Measurements from ENCODE around the gene COL6A1. TPM values are rescaled to one million over a fixed set of nuclear protein-coding genes. Genes with fewer than 3 reads are reported as not detected.
"Not testable (repeated sequence)": the region's sequence is repeated elsewhere in the genome, so short reads cannot be mapped to it uniquely, and the experiment has no call there.

Gene COL6A1
- total RNA-seq, 1 donor from 2014 or later: 545 TPM

DNA sequence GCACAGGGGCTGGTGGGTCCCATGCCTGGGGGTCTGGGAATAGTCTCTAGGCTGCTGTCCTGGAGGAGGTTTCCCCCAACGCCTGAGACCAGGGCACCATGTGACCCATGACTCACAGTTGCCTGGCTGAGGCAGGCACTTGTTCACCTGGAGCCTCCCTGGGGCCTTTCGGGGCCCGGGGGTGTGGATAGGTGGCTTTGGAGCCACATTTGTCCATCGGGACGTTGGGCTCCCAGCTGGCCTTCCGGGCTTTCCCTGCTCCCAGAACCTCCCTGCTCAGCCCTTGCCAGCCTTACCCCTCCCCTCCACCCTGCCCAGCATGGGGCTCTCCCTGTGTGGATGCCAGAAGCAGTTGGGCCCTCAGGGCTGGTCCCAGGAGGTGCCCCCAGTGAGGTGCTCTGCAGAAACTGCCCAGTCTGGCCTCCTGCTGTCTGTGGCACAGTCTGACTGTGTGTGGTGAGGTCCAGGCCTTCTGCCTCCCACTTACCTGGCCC is 14.2 kb downstream of the COL6A1 start:
- no peak for DNase-seq

DNA sequence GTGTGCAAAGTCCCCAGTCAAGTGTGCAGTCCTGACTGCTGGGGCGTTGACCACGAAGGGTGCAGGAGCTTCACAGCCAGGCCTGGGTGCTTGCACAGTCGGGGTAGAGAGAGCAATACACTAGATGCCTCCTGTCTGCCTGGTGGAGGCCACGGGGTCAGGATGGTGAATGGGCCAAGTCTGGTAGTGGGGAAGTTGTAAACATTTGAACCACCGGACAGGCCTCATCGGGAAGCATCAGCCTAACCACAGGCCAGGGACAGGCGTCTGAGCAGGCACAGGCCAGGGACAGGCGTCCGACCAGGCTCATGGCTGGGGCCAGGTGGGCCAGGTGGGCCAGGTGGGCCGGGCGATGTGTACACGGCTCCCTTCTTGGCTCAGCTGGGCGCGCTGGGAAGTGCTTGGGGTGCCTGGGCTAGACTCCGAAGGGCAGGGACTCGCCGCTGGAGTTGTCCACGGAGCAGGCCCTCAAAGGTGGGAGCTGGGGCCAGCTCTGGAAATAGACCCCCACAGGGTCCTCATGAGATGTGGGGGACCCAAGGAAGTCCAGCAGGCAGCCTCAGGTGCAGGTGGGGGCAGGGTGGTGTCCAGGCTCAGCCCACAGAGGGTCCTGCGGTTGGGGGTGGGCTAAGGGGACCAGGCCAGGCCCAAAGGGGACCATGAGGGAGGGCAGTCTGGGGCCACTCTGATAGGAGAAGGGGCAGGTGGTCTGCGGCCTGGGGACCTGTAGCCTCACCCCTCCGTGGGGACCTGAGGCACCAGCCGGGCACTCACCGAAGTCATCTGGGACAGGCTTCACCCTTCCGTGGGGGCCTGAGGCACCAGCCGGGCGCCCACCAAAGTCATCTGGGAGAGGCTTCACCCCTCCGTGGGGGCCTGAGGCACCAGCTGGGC is 15.0 kb downstream of the COL6A1 start:
- DNase-seq: no peak

DNA sequence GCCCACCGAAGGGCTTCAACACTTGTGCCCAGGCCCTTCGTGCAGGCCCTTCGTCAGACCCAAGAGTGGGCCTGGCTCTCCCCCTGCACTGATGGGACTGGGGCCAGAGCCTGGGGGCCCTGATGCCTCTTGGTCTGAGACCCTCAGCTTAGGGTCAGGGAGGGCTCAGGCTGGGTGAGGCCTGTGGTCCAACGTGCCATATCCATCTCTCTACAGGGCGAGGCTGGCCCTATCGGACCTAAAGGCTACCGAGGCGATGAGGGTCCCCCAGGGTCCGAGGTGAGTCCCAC is 15.6 kb downstream of the COL6A1 start:
- DNase-seq: no peak

DNA sequence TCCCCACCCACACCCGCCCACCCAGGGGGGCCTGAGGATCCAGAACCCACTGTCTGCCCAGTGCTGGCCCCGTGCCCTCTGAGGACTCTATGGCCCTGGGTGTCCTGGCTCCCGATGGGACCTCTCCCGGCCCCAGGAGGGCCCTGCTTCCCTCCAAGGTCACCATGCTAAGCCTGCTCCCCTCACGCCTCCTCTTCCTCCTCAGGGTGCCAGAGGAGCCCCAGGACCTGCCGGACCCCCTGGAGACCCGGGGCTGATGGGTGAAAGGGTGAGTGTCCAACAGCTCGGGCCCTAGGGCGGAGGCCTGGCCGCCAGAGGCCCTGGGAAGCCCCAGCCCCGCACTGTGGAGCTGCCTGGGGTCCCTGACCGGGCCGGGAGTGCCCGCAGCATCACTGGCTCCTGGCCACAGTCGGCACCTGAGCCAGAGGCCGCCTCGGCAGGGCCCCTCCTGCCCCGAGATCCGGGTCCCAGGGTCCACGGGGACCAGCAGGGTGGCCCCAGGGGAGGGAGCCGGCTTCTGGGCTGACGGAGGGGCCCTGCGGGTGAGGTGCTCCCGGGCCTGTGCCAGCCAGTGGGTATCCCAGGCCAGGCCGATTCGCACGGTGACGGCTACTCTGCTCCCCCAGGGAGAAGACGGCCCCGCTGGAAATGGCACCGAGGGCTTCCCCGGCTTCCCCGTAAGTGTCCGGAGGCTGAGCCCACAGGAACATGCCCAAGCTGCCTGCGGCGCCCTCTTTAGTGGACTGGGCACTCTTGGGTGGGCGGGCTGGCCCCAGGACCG is 16.1 kb downstream of the COL6A1 start:
- DNase-seq: no peak

DNA sequence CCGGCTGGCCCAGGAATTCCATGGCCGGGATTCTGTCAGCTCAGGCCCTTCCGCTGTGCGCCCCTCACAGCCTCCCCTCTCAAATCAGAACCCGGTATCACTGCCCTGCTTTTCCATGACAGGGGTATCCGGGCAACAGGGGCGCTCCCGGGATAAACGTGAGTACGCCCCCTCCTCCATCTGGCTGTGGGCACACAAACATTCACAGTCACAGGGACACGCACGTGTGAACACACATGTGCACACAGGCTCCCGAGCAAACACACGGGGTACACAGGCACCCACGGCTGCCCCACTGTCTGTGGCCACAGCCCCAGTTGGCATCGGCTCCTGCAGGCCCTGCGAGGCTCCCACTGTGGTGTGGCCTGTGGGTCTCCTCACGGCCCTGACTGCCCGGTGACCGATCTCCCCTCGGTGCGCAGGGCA is 16.7 kb downstream of the COL6A1 start:
- DNase-seq: no peak

DNA sequence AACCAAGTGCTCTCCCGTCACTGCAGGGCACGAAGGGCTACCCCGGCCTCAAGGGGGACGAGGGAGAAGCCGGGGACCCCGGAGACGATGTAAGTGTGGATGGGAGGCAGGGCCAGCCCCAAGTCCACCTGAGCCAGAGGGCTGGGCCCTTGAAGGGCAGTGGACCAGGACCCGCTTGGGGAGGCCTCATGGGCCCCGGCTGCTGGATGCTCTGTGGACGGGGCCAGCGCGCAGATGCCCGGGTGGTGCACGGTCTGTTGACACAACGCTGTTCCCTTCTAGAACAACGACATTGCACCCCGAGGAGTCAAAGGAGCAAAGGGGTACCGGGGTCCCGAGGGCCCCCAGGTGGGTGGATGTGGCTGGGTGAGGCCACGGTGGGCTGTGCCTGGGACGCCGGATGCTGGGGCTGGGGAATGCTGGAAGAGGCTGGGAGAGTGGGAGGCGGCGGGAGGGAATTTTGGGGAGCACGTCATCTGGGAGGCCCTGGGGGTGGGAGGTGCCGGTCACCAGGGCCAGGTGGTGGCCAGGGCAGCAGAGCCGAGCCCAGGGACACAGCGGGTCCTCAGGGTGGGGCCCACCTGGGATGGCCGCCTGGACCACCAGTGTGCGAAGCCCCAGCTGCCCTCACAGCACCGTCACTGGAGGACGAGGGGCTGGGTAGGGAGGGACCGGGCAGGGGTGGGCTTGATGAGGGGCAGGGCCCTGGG is 17.5 kb downstream of the COL6A1 start:
- no peak for DNase-seq

DNA sequence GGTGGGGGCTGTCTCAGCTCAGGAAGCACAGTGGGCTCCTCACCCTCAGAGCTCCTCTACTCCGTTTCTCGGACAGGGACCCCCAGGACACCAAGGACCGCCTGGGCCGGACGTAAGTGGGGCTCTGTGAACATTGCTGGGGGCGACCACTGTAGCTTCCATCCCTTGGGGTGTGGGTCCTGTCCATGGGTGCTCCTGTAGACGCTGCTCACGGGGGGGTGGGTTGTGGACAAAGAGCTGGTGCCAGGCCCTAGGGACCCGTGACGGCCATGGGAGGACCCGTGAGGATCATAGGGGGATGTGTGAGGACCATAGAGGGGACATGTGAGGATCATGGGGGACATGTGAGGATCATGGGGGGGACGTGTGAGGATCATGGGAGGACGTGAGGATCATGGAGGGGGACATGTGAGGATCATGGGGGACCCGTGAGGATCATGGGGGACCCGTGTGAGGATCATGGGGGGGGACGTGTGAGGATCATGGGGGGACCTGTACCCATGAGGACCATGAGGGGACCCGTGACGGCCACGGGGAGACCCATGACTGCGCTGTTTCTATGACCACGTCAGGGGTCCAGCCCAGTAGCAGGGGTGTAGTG is 18.1 kb downstream of the COL6A1 start:
- DNase-seq: no peak

DNA sequence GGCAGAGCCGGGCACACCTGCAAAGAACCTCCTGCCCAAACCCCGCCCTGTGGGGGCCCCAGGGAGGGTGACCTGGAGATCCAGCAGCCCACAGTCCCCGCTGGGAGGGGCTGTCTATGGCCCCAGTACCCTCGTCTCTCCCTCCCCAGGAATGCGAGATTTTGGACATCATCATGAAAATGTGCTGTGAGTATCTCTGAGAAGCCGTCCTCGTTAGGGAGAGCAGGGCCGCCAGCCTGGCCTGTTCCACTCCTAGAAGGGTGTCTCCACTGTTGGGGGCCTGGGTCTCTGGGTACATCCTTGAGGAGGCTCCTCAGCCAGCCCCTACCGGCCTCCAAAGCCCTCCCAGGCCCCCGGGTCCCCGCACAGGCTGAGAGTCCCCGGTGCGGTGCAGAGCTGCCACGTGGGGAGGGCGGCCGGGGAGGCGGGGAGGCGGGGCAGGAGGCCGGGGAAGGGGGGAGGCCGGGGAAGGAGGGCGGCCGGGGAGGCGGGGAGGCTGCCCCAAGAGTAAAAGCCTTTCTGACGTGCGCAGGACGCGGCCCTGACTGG is 18.7 kb downstream of the COL6A1 start:
- no peak for DNase-seq

DNA sequence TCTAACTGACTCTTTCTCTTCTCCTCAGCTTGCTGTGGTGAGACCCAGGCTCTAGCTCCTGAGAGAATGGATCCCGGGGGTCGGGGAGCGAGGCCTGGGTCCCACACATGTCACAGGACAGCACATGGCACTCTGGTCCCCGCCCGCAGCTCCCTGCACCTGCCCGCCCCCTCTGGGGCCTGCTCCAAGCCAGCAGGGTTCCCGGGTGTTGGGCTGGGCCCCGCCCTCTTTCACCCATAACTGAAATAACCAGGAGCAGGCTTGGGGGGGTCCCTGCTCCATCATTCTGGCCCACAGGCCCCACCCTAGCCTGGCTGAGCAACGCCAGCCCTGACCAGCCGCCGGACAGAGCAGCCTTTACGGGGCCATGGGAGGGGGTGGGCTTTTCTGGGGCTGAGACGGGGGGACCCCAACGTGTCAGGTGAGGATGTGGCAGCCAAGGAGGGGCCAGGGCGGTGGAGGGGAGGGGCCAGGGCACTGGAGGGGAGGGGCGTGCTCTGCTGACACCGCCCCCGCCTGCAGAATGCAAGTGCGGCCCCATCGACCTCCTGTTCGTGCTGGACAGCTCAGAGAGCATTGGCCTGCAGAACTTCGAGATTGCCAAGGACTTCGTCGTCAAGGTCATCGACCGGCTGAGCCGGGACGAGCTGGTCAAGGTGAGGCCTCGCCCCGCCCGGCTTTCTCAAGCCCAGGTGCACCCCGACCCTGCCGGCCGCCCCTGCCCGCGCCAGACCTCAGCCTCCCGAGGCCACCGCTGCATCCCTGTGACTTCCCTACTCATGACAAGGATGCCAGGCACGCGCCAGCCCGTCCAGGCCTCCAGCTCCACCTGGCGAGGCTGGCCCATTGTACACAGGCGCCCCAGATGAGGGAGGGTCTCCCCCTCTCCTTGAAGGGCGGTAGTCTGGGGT is 19.4 kb downstream of the COL6A1 start:
- DNase-seq: no peak

DNA sequence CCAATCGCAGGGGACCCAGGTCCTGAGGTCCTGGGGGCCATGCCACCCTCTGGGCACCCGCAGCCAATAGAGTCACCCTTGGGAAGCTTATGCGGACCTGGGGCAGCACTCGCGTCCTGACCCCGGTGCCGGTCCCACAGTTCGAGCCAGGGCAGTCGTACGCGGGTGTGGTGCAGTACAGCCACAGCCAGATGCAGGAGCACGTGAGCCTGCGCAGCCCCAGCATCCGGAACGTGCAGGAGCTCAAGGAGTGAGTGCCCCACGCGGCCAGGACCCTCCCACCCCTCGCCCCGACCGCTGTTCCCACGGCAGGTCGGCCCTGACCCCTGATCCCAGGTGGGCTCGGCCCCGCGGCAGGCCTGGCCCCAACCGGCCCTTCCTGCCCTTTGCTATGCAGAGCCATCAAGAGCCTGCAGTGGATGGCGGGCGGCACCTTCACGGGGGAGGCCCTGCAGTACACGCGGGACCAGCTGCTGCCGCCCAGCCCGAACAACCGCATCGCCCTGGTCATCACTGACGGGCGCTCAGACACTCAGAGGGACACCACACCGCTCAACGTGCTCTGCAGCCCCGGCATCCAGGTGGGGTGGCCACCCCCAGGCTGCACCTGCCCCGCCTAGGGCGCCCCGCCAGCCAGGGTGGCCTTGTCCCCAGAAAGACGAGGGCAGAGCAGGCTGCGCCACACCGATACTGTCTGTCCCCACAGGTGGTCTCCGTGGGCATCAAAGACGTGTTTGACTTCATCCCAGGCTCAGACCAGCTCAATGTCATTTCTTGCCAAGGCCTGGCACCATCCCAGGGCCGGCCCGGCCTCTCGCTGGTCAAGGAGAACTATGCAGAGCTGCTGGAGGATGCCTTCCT is 20.5 kb downstream of the COL6A1 start:
- no peak for DNase-seq

DNA sequence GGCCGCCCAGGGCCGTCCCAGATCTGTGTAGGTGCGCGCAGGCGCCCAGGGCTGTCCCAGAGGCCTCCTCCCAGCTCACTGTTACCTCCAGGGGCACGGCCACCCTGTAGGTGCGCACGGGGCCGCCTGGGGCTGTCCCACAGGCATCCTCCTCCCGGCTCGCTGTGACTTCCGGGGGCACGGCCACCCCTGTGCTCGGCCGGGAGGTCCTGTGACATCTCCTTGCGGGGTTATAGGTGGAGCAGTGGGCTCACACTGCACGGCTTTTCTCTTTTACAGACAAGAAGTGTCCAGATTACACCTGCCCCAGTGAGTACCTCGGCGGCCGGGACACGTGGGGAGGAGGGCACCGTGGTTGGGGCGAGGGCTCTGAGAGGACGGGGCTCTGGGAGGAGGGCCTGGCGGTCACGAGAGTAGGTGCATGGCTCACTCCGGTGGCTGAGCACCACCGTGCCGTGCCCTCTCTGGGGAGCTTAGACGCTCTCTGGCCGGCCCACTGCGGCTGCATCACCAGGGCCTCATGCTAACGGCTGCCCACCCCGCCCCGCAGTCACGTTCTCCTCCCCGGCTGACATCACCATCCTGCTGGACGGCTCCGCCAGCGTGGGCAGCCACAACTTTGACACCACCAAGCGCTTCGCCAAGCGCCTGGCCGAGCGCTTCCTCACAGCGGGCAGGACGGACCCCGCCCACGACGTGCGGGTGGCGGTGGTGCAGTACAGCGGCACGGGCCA is 21.4 kb downstream of the COL6A1 start:
- DNase-seq: no peak

DNA sequence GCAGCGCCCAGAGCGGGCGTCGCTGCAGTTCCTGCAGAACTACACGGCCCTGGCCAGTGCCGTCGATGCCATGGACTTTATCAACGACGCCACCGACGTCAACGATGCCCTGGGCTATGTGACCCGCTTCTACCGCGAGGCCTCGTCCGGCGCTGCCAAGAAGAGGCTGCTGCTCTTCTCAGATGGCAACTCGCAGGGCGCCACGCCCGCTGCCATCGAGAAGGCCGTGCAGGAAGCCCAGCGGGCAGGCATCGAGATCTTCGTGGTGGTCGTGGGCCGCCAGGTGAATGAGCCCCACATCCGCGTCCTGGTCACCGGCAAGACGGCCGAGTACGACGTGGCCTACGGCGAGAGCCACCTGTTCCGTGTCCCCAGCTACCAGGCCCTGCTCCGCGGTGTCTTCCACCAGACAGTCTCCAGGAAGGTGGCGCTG is 22.0 kb downstream of the COL6A1 start:
- no peak for DNase-seq

DNA sequence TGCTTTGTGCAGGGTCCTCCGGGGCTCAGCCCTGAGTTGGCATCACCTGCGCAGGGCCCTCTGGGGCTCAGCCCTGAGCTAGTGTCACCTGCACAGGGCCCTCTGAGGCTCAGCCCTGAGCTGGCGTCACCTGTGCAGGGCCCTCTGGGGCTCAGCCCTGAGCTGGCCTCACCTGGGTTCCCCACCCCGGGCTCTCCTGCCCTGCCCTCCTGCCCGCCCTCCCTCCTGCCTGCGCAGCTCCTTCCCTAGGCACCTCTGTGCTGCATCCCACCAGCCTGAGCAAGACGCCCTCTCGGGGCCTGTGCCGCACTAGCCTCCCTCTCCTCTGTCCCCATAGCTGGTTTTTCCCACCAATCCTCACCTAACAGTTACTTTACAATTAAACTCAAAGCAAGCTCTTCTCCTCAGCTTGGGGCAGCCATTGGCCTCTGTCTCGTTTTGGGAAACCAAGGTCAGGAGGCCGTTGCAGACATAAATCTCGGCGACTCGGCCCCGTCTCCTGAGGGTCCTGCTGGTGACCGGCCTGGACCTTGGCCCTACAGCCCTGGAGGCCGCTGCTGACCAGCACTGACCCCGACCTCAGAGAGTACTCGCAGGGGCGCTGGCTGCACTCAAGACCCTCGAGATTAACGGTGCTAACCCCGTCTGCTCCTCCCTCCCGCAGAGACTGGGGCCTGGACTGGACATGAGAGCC is 22.7 kb downstream of the COL6A1 start:
- no peak for DNase-seq

DNA sequence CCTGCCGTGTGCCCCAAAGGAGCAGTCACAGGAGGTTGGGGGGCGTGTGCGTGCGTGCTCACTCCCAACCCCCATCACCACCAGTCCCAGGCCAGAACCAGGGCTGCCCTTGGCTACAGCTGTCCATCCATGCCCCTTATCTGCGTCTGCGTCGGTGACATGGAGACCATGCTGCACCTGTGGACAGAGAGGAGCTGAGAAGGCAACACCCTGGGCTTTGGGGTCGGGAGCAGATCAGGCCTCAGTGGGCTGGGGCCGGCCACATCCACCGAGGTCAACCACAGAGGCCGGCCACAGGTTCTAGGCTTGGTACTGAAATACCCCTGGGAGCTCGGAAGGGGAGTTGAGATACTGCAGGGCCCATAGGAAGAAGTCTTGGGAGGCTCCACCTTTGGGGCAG is 23.5 kb downstream of the COL6A1 start:
- DNase-seq: no peak

DNA sequence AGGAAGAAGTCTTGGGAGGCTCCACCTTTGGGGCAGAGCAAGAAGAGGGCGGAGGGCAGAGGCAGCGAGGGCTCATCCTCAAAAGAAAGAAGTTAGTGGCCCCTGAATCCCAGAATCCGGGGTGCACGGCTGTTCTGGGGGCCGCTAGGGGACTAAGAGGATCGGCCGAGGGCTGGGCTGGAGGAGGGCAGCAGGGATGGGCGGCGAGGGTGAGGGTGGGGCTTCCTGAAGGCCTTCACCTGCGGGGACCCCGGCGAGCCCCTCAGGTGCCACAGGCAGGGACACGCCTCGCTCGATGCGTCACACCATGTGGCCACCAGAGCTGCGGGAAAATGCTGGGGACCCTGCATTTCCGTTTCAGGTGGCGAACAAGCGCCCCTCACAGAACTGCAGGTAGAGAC is 23.9 kb downstream of the COL6A1 start:
- DNase-seq: no peak

DNA sequence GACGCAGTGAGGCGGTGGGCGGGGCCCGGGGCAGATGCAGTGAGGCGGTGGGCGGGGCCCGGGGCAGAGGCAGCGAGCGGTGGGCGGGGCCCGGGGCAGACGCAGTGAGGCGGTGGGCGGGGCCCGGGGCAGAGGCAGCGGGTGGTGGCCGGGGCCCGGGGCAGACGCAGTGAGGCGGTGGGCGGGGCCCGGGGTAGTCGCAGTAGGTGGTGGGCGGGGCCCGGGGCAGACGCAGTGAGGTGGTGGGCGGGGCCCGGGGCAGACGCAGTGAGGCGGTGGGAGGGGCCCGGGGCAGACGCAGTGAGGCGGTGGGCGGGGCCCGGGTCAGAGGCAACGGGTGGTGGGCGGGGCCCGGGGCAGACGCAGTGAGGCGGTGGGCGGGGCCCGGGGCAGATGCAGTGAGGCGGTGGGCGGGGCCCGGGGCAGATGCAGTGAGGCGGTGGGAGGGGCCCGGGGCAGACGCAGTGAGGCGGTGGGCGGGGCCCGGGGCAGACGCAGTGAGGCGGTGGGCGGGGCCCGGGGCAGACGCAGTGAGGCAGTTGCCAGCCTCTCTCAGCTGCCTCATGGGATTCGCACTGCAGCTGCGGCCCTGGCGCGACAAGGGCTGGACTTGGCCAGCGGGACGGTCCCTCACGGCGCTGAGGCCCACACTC is 24.4 kb downstream of the COL6A1 start:
- DNase-seq: not testable (repeated sequence)

DNA sequence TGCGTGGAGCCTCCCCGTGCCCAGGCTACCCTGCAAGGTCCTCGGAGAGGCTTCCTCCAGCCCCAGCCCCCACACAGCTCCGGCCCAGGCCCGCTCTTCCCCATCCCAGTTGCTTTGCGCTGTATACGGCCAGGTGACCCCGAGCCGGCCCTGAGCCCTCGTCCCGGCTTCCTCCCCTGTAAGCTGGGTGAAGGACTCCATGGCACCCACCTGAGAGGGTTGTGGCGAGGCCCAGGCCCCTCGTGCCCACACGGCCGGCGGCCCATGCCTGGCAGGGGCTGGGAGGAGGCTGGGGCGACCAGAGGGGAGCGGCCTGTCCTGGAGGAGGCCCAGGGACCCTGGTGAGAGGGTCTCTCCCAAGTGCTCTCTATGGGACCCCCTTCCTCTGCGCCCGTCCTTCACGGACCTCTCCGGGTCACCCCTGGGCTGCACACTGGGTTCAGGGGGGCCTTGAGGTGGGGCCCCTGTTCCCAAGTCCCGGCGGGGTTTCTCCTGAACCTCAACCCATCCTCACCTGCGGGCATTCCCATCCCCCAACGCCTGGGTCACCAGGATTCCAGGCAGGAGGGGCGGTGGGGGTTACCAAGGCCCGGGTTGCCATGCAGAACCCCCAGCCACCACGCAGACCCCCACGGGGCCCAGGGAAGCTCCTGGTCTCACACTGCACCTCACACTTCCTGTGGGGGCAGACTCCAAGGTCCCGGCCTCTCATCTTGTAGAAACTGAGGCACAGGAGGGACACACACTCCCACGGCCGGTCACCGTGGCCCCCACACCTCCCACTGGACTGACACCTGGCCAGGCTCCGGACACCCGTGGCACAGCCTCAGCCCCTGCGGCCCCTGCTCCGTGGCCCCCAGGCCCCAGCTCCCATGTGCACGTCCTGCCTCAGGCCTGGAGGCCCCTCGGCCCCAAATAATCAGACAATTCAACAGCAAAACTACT is 25.2 kb downstream of the COL6A1 start:
- no peak for DNase-seq
